DOHH2 (cell line): ENCODE data around the gene MMP15.

ENCODE experiments used
- CTCF ChIP-seq: fragments of 200-600 bp; sonication (generic); IDR thresholded peaks from one replicate; pipeline ENCODE4 v1.5.1; 2014; ENCODE audit warnings: antibody characterized with exemption, mild to moderate bottlenecking, low read depth, low read length; ENCODE audit not compliant: poor library complexity, severe bottlenecking
- EZH2phosphoT487 ChIP-seq: fragments of 200-600 bp; sonication (generic); IDR thresholded peaks from 2 replicates; pipeline ENCODE4 v1.6.1; 2017; ENCODE audit warnings: borderline replicate concordance, mild to moderate bottlenecking, antibody characterized with exemption, low read length, moderate library complexity, mixed read lengths

GRCh38 chr16:58011652-58012051 is 13.9 kb upstream of the MMP15 start:
- TF ChIP-seq CTCF (no peak), EZH2phosphoT487 (no peak)
